Stomach smooth muscle (tissue), 2 donors: ENCODE measurements around the gene LAPTM5.
"Not testable (repeated sequence)": the region's sequence is repeated elsewhere in the genome, so short reads cannot be mapped to it uniquely, and the experiment has no call there.

ENCODE experiments used
- H3K27ac ChIP-seq: one replicate; pipeline ENCODE4 v1.7.0; 2013; ENCODE audit warnings: mild to moderate bottlenecking, low read length, inconsistent platforms
- H3K27me3 ChIP-seq, 2 donors: one replicate each; pipeline ENCODE4 v1.7.0; 2013; ENCODE audit warnings: low read length in 2 of 2; ENCODE audit not compliant: insufficient read depth in 2 of 2, control insufficient read depth in 1 of 2
- H3K36me3 ChIP-seq, 2 donors: one replicate each; pipeline ENCODE4 v1.7.0; 2013; ENCODE audit warnings: low read length in 2 of 2; ENCODE audit not compliant: control insufficient read depth in 2 of 2, insufficient read depth in 2 of 2
- H3K4me1 ChIP-seq: one replicate; pipeline ENCODE4 v1.7.0; 2013; ENCODE audit warnings: low read length; ENCODE audit not compliant: control insufficient read depth, insufficient read depth
- H3K4me3 ChIP-seq, 2 donors: one replicate each; pipeline ENCODE4 v1.7.0; 2013; ENCODE audit warnings: low read length in 2 of 2
- H3K9ac ChIP-seq, 2 donors: one replicate each; pipeline ENCODE4 v1.7.0; 2013; ENCODE audit warnings: low read length in 2 of 2, mild to moderate bottlenecking in 1 of 2
- H3K9me3 ChIP-seq, 2 donors: one replicate each; pipeline ENCODE4 v1.7.0; 2013; ENCODE audit warnings: low read length in 2 of 2; ENCODE audit not compliant: control insufficient read depth in 2 of 2
- donor health status: healthy.
- donor health status: Pancreatic carcinoma.

LAPTM5 gene

GRCh38 chr1:30688920-30689794, 68.4 kb downstream of the LAPTM5 start:
- H3K27me3 ChIP-seq, result peaks cover 29 to 30% of the 10 kb centered on the region in 2 donors
- H3K9ac ChIP-seq, result no peak overlapping the region
- no peak overlapping the region for H3K27ac ChIP-seq
- no peak overlapping the region for H3K4me3 ChIP-seq
- no peaks in the 10 kb centered on the region for H3K9me3 ChIP-seq
- H3K4me1 ChIP-seq, result peaks cover 3% of the 10 kb centered on the region
- no peaks in the 10 kb centered on the region for H3K36me3 ChIP-seq

- H3K27me3 ChIP-seq, result peaks cover 33 to 35% of the 10 kb centered on the region in 2 donors
- H3K9ac ChIP-seq, H3K4me3 ChIP-seq, H3K9me3 ChIP-seq, H3K4me1 ChIP-seq, H3K36me3 ChIP-seq, H3K27ac ChIP-seq: not testable (repeated sequence)
Observed at GRCh38 chr1:30688516-30688915, 69.1 kb downstream of the LAPTM5 start.

- Histone ChIP-seq H3K4me1 (peaks cover 3% of the 10 kb centered on the region), H3K9ac (no peak overlapping the region), H3K36me3 (no peaks in the 10 kb centered on the region), H3K4me3 (no peak overlapping the region), H3K9me3 (no peaks in the 10 kb centered on the region), H3K27ac (no peak overlapping the region), H3K27me3 (peaks cover 35 to 40% of the 10 kb centered on the region in 2 donors)
Observed at GRCh38 chr1:30687886-30688285, 69.7 kb downstream of the LAPTM5 start.

- Histone ChIP-seq H3K27me3 (peaks cover 40 to 45% of the 10 kb centered on the region in 2 donors), H3K36me3 (no peaks in the 10 kb centered on the region), H3K9me3 (no peaks in the 10 kb centered on the region), H3K27ac (no peak overlapping the region), H3K4me1 (peaks cover 3% of the 10 kb centered on the region), H3K4me3 (no peak overlapping the region), H3K9ac (no peak overlapping the region)
Observed at GRCh38 chr1:30686236-30686935, 71.2 kb downstream of the LAPTM5 start.

GRCh38 chr1:30685796-30686165, 71.8 kb downstream of the LAPTM5 start:
- no peak overlapping the region for H3K9ac ChIP-seq
- no peaks in the 10 kb centered on the region for H3K9me3 ChIP-seq
- peaks cover 38 to 45% of the 10 kb centered on the region in 2 donors for H3K27me3 ChIP-seq
- no peak overlapping the region for H3K27ac ChIP-seq
- H3K4me1 ChIP-seq, result peaks cover 3% of the 10 kb centered on the region
- H3K36me3 ChIP-seq, result no peaks in the 10 kb centered on the region
- no peak overlapping the region for H3K4me3 ChIP-seq

GRCh38 chr1:30684881-30685795, 72.4 kb downstream of the LAPTM5 start:
- H3K27ac ChIP-seq, result no peak overlapping the region
- no peaks in the 10 kb centered on the region for H3K9me3 ChIP-seq
- H3K4me1 ChIP-seq, result peaks cover 3% of the 10 kb centered on the region
- peaks cover 38 to 45% of the 10 kb centered on the region in 2 donors for H3K27me3 ChIP-seq
- H3K36me3 ChIP-seq, result no peaks in the 10 kb centered on the region
- no peak overlapping the region for H3K9ac ChIP-seq
- H3K4me3 ChIP-seq, result no peak overlapping the region

GRCh38 chr1:30684259-30684658, 73.3 kb downstream of the LAPTM5 start:
- Histone ChIP-seq H3K4me1 (peaks cover 3% of the 10 kb centered on the region), H3K4me3 (no peak overlapping the region), H3K27me3 (peaks cover 37 to 46% of the 10 kb centered on the region in 2 donors), H3K27ac (no peak overlapping the region), H3K9ac (no peak overlapping the region), H3K36me3 (no peaks in the 10 kb centered on the region), H3K9me3 (no peaks in the 10 kb centered on the region)

GRCh38 chr1:30683699-30684098, 73.9 kb downstream of the LAPTM5 start:
- peaks cover 33 to 48% of the 10 kb centered on the region in 2 donors for H3K27me3 ChIP-seq
- no peaks in the 10 kb centered on the region for H3K9me3 ChIP-seq
- no peak overlapping the region for H3K9ac ChIP-seq
- no peak overlapping the region for H3K27ac ChIP-seq
- no peaks in the 10 kb centered on the region for H3K36me3 ChIP-seq
- no peak overlapping the region for H3K4me3 ChIP-seq
- peaks cover 3% of the 10 kb centered on the region for H3K4me1 ChIP-seq
